H1 (cell line): Measurements from ENCODE around the gene MAD2L2.

Source experiments
- CTCF ChIP-seq, 3 experiments: IDR thresholded peaks; 1 replicate in 2 of 3; 2 replicates in 1 of 3; pipeline versions ENCODE4 v1.5.1 to v1.6.1; 2011; ENCODE audit warnings: low read length in 3 of 3, mild to moderate bottlenecking in 3 of 3, inconsistent platforms in 2 of 3, low read depth in 1 of 3, moderate library complexity in 1 of 3; ENCODE audit not compliant: insufficient read depth in 1 of 3; ENCODE audit errors: control extremely low read depth in 1 of 3
- EGR1 ChIP-seq: IDR thresholded peaks from 2 replicates; pipeline ENCODE4 v1.6.1; 2011; ENCODE audit warnings: low read depth, low read length, borderline replicate concordance
- EP300 ChIP-seq, 2 experiments: IDR thresholded peaks; 1 replicate in 1 of 2; 2 replicates in 1 of 2; pipeline ENCODE4 v1.6.1; 2011 to 2012; ENCODE audit warnings: low read depth in 2 of 2, low read length in 2 of 2, mild to moderate bottlenecking in 2 of 2, borderline replicate concordance in 1 of 2, inconsistent platforms in 1 of 2, moderate library complexity in 1 of 2
- EZH2 ChIP-seq: fragments of 200-600 bp; sonication (generic); IDR thresholded peaks from 2 replicates; pipeline ENCODE4 v1.7.1; 2012; ENCODE audit warnings: low read depth, mild to moderate bottlenecking, moderate library complexity, low read length, inconsistent platforms; ENCODE audit not compliant: severe bottlenecking
- POLR2A ChIP-seq, 2 experiments: IDR thresholded peaks; 1 replicate in 1 of 2; 2 replicates in 1 of 2; pipeline ENCODE4 v1.6.1; 2011; ENCODE audit warnings: low read depth in 2 of 2, low read length in 2 of 2, mild to moderate bottlenecking in 2 of 2; ENCODE audit errors: control extremely low read depth in 1 of 2
- POLR2AphosphoS5 ChIP-seq: IDR thresholded peaks from 2 replicates; pipeline ENCODE4 v1.6.1; 2011; ENCODE audit warnings: low read depth, low read length
- RAD21 ChIP-seq, 2 experiments: IDR thresholded peaks in 1 of 2; conservative IDR thresholded peaks in 1 of 2; 2 replicates each; pipeline ENCODE4 v1.6.1; 2011; ENCODE audit warnings: low read depth in 2 of 2, low read length in 2 of 2, improper control_type of control experiment in 1 of 2, inconsistent platforms in 1 of 2, mild to moderate bottlenecking in 1 of 2, moderate library complexity in 1 of 2
- RNF2 ChIP-seq: fragments of 200-900, 300-1000 bp; sonication (generic); IDR thresholded peaks from 2 replicates; pipeline ENCODE4 v1.7.1; 2016; ENCODE audit warnings: borderline replicate concordance, low read depth, mild to moderate bottlenecking, antibody characterized with exemption, low read length; ENCODE audit not compliant: poor library complexity, severe bottlenecking; ENCODE audit errors: missing control alignments
- SRF ChIP-seq: IDR thresholded peaks from 2 replicates; pipeline ENCODE4 v1.6.1; 2011; ENCODE audit warnings: mild to moderate bottlenecking, low read depth, low read length, moderate library complexity
- SUZ12 ChIP-seq: fragments of 200-600 bp; sonication (generic); IDR thresholded peaks from 2 replicates; pipeline ENCODE4 v1.6.1; 2012; ENCODE audit warnings: mild to moderate bottlenecking, inconsistent platforms, low read length, moderate library complexity, mixed read lengths
- TAF1 ChIP-seq: IDR thresholded peaks from 2 replicates; pipeline ENCODE4 v1.6.1; 2011; ENCODE audit warnings: mild to moderate bottlenecking, low read depth, low read length
- TCF12 ChIP-seq: IDR thresholded peaks from 2 replicates; pipeline ENCODE4 v1.6.1; 2011; ENCODE audit warnings: low read depth, mild to moderate bottlenecking, low read length

GRCh38 chr1:11673089-11673769 is 7.7 kb downstream of the MAD2L2 start:
- TF ChIP-seq CTCF (IDR thresholded peaks at IDR 0.05; ENCODE audit: control extremely low read depth in 1 of 3, insufficient read depth in 1 of 3, low read depth in 1 of 3, low read length in 3 of 3) (no peak), POLR2A (IDR thresholded peaks at IDR 0.05; ENCODE audit: control extremely low read depth in 1 of 2, low read depth in 2 of 2, low read length in 2 of 2) (no peak; a peak in 1 of 3 replicates), RAD21 (IDR thresholded peaks at IDR 0.05 in 1 of 2, conservative IDR thresholded peaks at IDR 0.05 in 1 of 2; ENCODE audit: low read depth in 2 of 2, low read length in 2 of 2) (no peak), EZH2 (no peak), SRF (no peak), POLR2AphosphoS5 (peak; percentile 48; the same call in 1 of the 2 replicates), RNF2 (no peak), EP300 (IDR thresholded peaks at IDR 0.05; ENCODE audit: borderline replicate concordance in 1 of 2, low read depth in 2 of 2, low read length in 2 of 2) (no peak), EGR1 (no peak), TCF12 (no peak), SUZ12 (no peak), TAF1 (no peak)
